Loucy (cell line): ENCODE results near the gene RERGL.

Experiments
- H2AFZ ChIP-seq: fragments of 200-600 bp; sonication (generic); 2 replicates; pipeline ENCODE4 v1.6.0; 2016; ENCODE audit warnings: antibody characterized with exemption, mild to moderate bottlenecking, low read length, moderate library complexity
- H3F3A ChIP-seq: fragments of 200-600 bp; 2 replicates; pipeline ENCODE4 v1.6.0; 2016; ENCODE audit warnings: antibody characterized with exemption, low read depth, mild to moderate bottlenecking
- H3K27me3 ChIP-seq: fragments of 200-600 bp; sonication (generic); 2 replicates; pipeline ENCODE4 v1.6.1; 2014; ENCODE audit warnings: low read length, mild to moderate bottlenecking; ENCODE audit not compliant: insufficient read depth, poor library complexity, severe bottlenecking
- H3K36me3 ChIP-seq: fragments of 200-600 bp; sonication (generic); 2 replicates; pipeline ENCODE4 v1.6.1; 2016; ENCODE audit warnings: low read length; ENCODE audit not compliant: insufficient read depth
- H3K4me1 ChIP-seq: fragments of 200-600 bp; sonication (generic); 2 replicates; pipeline ENCODE4 v1.5.1; 2014; ENCODE audit warnings: low read length, mild to moderate bottlenecking; ENCODE audit not compliant: insufficient read depth, poor library complexity, severe bottlenecking
- H3K4me2 ChIP-seq: fragments of 200-600 bp; sonication (generic); 2 replicates; pipeline ENCODE4 v1.6.0; 2014; ENCODE audit warnings: antibody characterized with exemption, low read length, low read depth, mild to moderate bottlenecking; ENCODE audit not compliant: poor library complexity, severe bottlenecking
- H3K4me3 ChIP-seq: fragments of 200-600 bp; sonication (generic); 2 replicates; pipeline ENCODE4 v1.5.1; 2014; ENCODE audit warnings: low read length, mild to moderate bottlenecking, mixed read lengths; ENCODE audit not compliant: poor library complexity, severe bottlenecking
- H3K79me2 ChIP-seq: fragments of 200-600 bp; sonication (generic); 2 replicates; pipeline ENCODE4 v1.6.1; 2014; ENCODE audit warnings: low read length; ENCODE audit not compliant: insufficient read depth
- H3K9ac ChIP-seq: fragments of 200-600 bp; sonication (generic); 2 replicates; pipeline ENCODE4 v1.6.0; 2014; ENCODE audit warnings: mild to moderate bottlenecking, low read depth, low read length, moderate library complexity; ENCODE audit not compliant: poor library complexity, severe bottlenecking
- H3K9me2 ChIP-seq: fragments of 200-600 bp; sonication (generic); replicated peaks from 2 replicates; pipeline ENCODE4 v1.6.1; 2016; ENCODE audit warnings: low read depth, low read length, mixed read lengths
- H3K9me3 ChIP-seq: fragments of 200-600 bp; sonication (generic); 2 replicates; pipeline ENCODE4 v1.6.1; 2014; ENCODE audit warnings: mild to moderate bottlenecking, antibody characterized with exemption, low read length, low read depth; ENCODE audit not compliant: insufficient read depth
- H4K20me1 ChIP-seq: fragments of 200-600 bp; sonication (generic); 2 replicates; pipeline ENCODE4 v1.6.0; 2014; ENCODE audit warnings: antibody characterized with exemption, low read length, mild to moderate bottlenecking; ENCODE audit not compliant: insufficient read depth, poor library complexity, severe bottlenecking
- EZH2phosphoT487 ChIP-seq: fragments of 200-600 bp; IDR thresholded peaks from 2 replicates; pipeline ENCODE4 v1.6.1; 2018; ENCODE audit warnings: antibody characterized with exemption, mild to moderate bottlenecking, moderate library complexity, borderline replicate concordance
- TF ChIP-seq, protein P1 (sequence below): fragments of 200-600 bp; sonication (generic); conservative IDR thresholded peaks from 2 replicates; pipeline ENCODE4 v1.5.1; 2014; ENCODE audit warnings: mild to moderate bottlenecking, antibody characterized with exemption, low read length

RERGL gene, protein sequence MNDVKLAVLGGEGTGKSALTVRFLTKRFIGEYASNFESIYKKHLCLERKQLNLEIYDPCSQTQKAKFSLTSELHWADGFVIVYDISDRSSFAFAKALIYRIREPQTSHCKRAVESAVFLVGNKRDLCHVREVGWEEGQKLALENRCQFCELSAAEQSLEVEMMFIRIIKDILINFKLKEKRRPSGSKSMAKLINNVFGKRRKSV

DNA sequence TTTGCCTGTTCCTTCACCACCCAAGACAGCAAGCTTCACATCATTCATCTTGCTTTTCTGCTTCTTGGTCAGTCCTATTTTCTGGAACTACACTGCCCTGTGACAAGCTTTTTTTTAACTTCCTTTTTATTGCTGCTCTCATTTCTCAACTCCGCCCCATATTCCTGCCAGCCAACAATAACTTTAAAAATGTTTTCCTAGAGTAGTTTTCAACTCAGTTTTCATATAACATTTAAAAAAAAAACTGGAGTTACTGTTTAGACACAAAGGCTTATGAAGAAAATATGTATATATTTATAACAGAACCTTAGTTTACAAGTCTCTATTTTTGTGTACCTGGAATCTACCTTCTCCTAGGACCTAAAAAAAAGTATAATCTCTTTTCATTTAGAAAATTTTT lies at the start of gene RERGL:
Gene RERGL, minus strand, starts transcription at position 101 of the 400 bp plus-strand sequence. Its CDS starts 53 bp downstream, at position 48.
- H3K4me2 ChIP-seq = no peak within 1 kb of the TSS
- TF ChIP-seq, protein P1, sequence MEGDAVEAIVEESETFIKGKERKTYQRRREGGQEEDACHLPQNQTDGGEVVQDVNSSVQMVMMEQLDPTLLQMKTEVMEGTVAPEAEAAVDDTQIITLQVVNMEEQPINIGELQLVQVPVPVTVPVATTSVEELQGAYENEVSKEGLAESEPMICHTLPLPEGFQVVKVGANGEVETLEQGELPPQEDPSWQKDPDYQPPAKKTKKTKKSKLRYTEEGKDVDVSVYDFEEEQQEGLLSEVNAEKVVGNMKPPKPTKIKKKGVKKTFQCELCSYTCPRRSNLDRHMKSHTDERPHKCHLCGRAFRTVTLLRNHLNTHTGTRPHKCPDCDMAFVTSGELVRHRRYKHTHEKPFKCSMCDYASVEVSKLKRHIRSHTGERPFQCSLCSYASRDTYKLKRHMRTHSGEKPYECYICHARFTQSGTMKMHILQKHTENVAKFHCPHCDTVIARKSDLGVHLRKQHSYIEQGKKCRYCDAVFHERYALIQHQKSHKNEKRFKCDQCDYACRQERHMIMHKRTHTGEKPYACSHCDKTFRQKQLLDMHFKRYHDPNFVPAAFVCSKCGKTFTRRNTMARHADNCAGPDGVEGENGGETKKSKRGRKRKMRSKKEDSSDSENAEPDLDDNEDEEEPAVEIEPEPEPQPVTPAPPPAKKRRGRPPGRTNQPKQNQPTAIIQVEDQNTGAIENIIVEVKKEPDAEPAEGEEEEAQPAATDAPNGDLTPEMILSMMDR = no peak
- TF ChIP-seq EZH2phosphoT487 = no peak
- H3F3A ChIP-seq = no peaks in the 10 kb centered on the region
- H3K9me2 ChIP-seq = no peaks in the 10 kb centered on the region
- H3K36me3 ChIP-seq = no peaks in the 10 kb centered on the region
- H3K9me3 ChIP-seq = no peaks in the 10 kb centered on the region
- H3K4me1 ChIP-seq = no peaks in the 10 kb centered on the region
- no peaks in the 10 kb centered on the region for H3K27me3 ChIP-seq
- no peak within 1 kb of the TSS for H2AFZ ChIP-seq
- no peak within 1 kb of the TSS for H3K9ac ChIP-seq
- H3K79me2 ChIP-seq = no peaks in the 10 kb centered on the region
- H3K4me3 ChIP-seq = no peak within 1 kb of the TSS
- H4K20me1 ChIP-seq = no peaks in the 10 kb centered on the region

DNA sequence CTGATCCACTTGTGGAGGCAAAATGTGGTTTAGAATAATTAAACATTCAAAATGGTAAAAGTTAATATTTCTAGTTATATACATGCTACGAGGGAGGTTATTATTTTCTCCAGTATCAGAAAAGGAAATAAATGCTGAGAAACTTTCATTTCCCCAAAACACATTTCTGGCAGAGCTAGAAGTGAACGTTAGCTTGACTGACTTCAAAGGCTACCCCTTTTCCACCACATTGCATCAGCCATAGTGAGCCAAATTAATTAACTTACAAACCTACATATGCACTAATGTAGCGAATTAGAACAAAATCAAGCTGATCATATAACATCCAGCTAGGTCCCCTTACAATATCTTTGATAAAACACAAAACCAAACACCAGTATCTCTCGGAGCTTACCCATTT lies 49.3 kb upstream of the RERGL start:
- no peaks in the 10 kb centered on the region for H3K9me2 ChIP-seq
- H3K9me3 ChIP-seq = no peaks in the 10 kb centered on the region
- H4K20me1 ChIP-seq = no peaks in the 10 kb centered on the region
- no peaks in the 10 kb centered on the region for H3K4me1 ChIP-seq
- H3K4me2 ChIP-seq = no peak overlapping the region
- H3K79me2 ChIP-seq = no peaks in the 10 kb centered on the region
- no peaks in the 10 kb centered on the region for H3F3A ChIP-seq
- TF ChIP-seq EZH2phosphoT487 = no peak
- TF ChIP-seq, protein P1 = no peak
- H3K27me3 ChIP-seq = no peaks in the 10 kb centered on the region
- 0 out of 2 replicates have a peak overlapping the region, but pooled peaks have one; percentile 28 for H2AFZ ChIP-seq
- H3K36me3 ChIP-seq = no peaks in the 10 kb centered on the region
- H3K4me3 ChIP-seq = no peak overlapping the region
- H3K9ac ChIP-seq = no peak overlapping the region

DNA sequence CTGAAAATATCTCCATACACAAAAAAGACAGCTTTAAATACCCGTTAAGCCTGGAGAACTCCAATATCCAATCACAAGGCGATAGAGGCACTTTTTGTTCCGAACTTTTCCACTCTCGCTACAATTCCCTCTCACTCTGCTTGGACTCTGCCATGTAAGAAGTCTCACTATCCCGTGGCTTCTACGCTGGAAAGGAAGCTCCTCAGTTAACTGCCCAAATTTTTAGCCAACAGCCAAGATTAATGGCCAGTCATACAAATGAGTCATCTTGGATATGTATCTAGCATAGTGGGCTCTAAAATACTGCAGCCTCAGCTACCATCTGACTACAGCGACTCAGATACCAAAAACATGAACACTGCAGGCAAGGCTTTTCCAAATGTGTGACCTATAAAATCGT lies 45.5 kb upstream of the RERGL start:
- no peaks in the 10 kb centered on the region for H3K4me1 ChIP-seq
- H3K9me3 ChIP-seq = no peaks in the 10 kb centered on the region
- no peak overlapping the region for H3K4me2 ChIP-seq
- no peak overlapping the region for H3K9ac ChIP-seq
- no peaks in the 10 kb centered on the region for H3F3A ChIP-seq
- TF ChIP-seq EZH2phosphoT487 = no peak
- TF ChIP-seq, protein P1 = no peak
- H4K20me1 ChIP-seq = no peaks in the 10 kb centered on the region
- H2AFZ ChIP-seq = no peak overlapping the region
- no peaks in the 10 kb centered on the region for H3K9me2 ChIP-seq
- no peak overlapping the region for H3K4me3 ChIP-seq
- no peaks in the 10 kb centered on the region for H3K27me3 ChIP-seq
- H3K36me3 ChIP-seq = no peaks in the 10 kb centered on the region
- H3K79me2 ChIP-seq = no peaks in the 10 kb centered on the region
